Kidney epithelial cell (primary cell): ENCODE data around the gene SDK2. TPM values are rescaled to one million over a fixed set of nuclear protein-coding genes. Genes with fewer than 3 reads are reported as not detected.

Experiments used
- DNase-seq: peaks from one replicate; pipeline ENCODE4 v3.0.0-alpha.2; 2010; ENCODE audit warnings: low read depth
- H3K27me3 ChIP-seq: 2 replicates; pipeline ENCODE4 v1.6.0; 2011; ENCODE audit warnings: low read length; ENCODE audit not compliant: control insufficient read depth, insufficient read depth
- H3K36me3 ChIP-seq: 2 replicates; pipeline ENCODE4 v1.5.1; 2011; ENCODE audit warnings: low read length; ENCODE audit not compliant: control insufficient read depth, insufficient read depth
- H3K4me3 ChIP-seq: 2 replicates; pipeline ENCODE4 v1.5.1; 2011; ENCODE audit warnings: low read depth, mild to moderate bottlenecking, control low read depth, low read length
- total RNA-seq: library from RNA; depleted of rRNA; stranded (reverse); fragments of >200 nt; gene quantifications from 2 replicates; pipeline ENCODE4 v1.2.3, GENCODE V29; 2015
- TF ChIP-seq, protein P1 (sequence below): IDR thresholded peaks from 2 replicates; pipeline ENCODE4 v1.5.1; 2011; ENCODE audit warnings: mild to moderate bottlenecking, moderate library complexity, low read length, control low read depth, inconsistent platforms; ENCODE audit not compliant: insufficient read depth, poor library complexity, severe bottlenecking

Gene SDK2
- total RNA-seq, 1 donor from 2014 or later: 1.2 TPM

- no peaks in the 10 kb centered on the region for H3K27me3 ChIP-seq
- no peak for DNase-seq
- TF ChIP-seq, protein P1, sequence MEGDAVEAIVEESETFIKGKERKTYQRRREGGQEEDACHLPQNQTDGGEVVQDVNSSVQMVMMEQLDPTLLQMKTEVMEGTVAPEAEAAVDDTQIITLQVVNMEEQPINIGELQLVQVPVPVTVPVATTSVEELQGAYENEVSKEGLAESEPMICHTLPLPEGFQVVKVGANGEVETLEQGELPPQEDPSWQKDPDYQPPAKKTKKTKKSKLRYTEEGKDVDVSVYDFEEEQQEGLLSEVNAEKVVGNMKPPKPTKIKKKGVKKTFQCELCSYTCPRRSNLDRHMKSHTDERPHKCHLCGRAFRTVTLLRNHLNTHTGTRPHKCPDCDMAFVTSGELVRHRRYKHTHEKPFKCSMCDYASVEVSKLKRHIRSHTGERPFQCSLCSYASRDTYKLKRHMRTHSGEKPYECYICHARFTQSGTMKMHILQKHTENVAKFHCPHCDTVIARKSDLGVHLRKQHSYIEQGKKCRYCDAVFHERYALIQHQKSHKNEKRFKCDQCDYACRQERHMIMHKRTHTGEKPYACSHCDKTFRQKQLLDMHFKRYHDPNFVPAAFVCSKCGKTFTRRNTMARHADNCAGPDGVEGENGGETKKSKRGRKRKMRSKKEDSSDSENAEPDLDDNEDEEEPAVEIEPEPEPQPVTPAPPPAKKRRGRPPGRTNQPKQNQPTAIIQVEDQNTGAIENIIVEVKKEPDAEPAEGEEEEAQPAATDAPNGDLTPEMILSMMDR: no peak
Observed at GRCh38 chr17:73568934-73569333, 75.3 kb downstream of the SDK2 start.

GRCh38 chr17:73566905-73567782, 77.1 kb downstream of the SDK2 start:
- Histone ChIP-seq H3K4me3 (no peak overlapping the region), H3K36me3 (no peaks in the 10 kb centered on the region), H3K27me3 (no peaks in the 10 kb centered on the region)
- TF ChIP-seq, protein P1: no peak
- no peak for DNase-seq

More at GRCh38 chr17:73568934-73569333, 75.3 kb downstream of the SDK2 start:
- Histone ChIP-seq H3K36me3 (no peaks in the 10 kb centered on the region), H3K4me3 (no peak overlapping the region)

GRCh38 chr17:73564843-73565242, 79.4 kb downstream of the SDK2 start:
- no peak for DNase-seq
- Histone ChIP-seq H3K36me3 (no peaks in the 10 kb centered on the region), H3K4me3 (no peak overlapping the region), H3K27me3 (no peaks in the 10 kb centered on the region)
- TF ChIP-seq, protein P1: no peak

DNA sequence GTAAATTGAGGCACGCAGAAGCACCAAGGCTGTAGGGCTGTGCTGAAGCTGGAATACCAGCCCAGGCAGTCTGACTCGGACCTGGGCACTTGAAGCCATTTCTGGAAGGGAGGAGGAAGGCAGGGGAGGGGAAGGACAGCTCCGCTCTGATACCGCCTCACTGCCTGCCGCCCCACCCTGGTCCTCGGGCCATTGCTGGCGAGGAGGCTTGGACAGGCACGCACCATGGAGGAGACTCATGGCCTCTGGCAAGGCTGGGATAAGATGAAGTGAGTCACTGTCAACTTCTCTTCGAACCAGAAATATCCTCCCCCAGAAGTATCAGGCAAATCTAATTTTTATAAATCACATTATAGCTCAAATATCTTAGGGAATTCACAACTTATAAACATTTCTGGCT, 81.3 kb downstream of the SDK2 start:
- no peak overlapping the region for H3K4me3 ChIP-seq
- H3K36me3 ChIP-seq: no peaks in the 10 kb centered on the region
- TF ChIP-seq, protein P1: no peak
- no peaks in the 10 kb centered on the region for H3K27me3 ChIP-seq
- no peak for DNase-seq

- TF ChIP-seq, protein P1: no peak
- H3K4me3 ChIP-seq: no peak overlapping the region
- no peaks in the 10 kb centered on the region for H3K36me3 ChIP-seq
- H3K27me3 ChIP-seq: no peaks in the 10 kb centered on the region
- no peak for DNase-seq
Observed at GRCh38 chr17:73561111-73561510, 83.1 kb downstream of the SDK2 start.
